GM12878 (cell line): ENCODE measurements around the gene ITGA3. TPM values are rescaled to one million over a fixed set of nuclear protein-coding genes. Genes with fewer than 3 reads are reported as not detected.

Source experiments
- BHLHE40 ChIP-seq, 2 experiments: fragments of 450-650 bp in 1 of 2; IDR thresholded peaks; 2 replicates each; pipeline ENCODE4 v1.6.1; 2011 to 2017; ENCODE audit warnings: low read depth in 2 of 2, borderline replicate concordance in 1 of 2, improper control_type of control experiment in 1 of 2, low read length in 1 of 2, mild to moderate bottlenecking in 1 of 2
- CBX3 ChIP-seq: fragments of 200-600 bp; sonication (generic); IDR thresholded peaks from 2 replicates; pipeline ENCODE4 v1.6.1; 2016; ENCODE audit warnings: low read depth, borderline replicate concordance
- EED ChIP-seq: sonication (generic); IDR thresholded peaks from 2 replicates; pipeline ENCODE4 v1.6.1; 2016; ENCODE audit warnings: antibody characterized with exemption, low read depth
- FOXM1 ChIP-seq: IDR thresholded peaks from 2 replicates; pipeline ENCODE4 v1.6.1; 2012; ENCODE audit warnings: low read depth, mild to moderate bottlenecking, inconsistent platforms, low read length, moderate library complexity
- HDAC2 ChIP-seq: fragments of 200-600 bp; sonication (generic); IDR thresholded peaks from 2 replicates; pipeline ENCODE4 v1.6.1; 2017
- IKZF1 ChIP-seq: fragments of 450-650 bp; conservative IDR thresholded peaks from 2 replicates; pipeline ENCODE4 v1.6.1; 2017; ENCODE audit warnings: antibody characterized with exemption, mild to moderate bottlenecking
- KAT2A ChIP-seq: conservative IDR thresholded peaks from 2 replicates; pipeline ENCODE4 v1.6.1; 2011; ENCODE audit warnings: low read depth, low read length; ENCODE audit not compliant: control insufficient read depth
- POLR2A ChIP-seq: IDR thresholded peaks from 2 replicates; pipeline ENCODE4 v1.6.1; 2011; ENCODE audit warnings: low read depth, mild to moderate bottlenecking, low read length
- POU2F2 ChIP-seq: IDR thresholded peaks from 3 replicates; pipeline ENCODE4 v1.6.1; 2011; ENCODE audit warnings: low read depth, mild to moderate bottlenecking, low read length, borderline replicate concordance
- SMARCA5 ChIP-seq: fragments of 450-650 bp; IDR thresholded peaks from 2 replicates; pipeline ENCODE4 v1.6.1; 2017; ENCODE audit warnings: mild to moderate bottlenecking
- SPI1 ChIP-seq: IDR thresholded peaks from 2 replicates; pipeline ENCODE4 v1.6.1; 2011; ENCODE audit warnings: low read depth, mild to moderate bottlenecking, low read length, moderate library complexity, borderline replicate concordance; ENCODE audit not compliant: insufficient read depth
- SREBF1 ChIP-seq: IDR thresholded peaks from 2 replicates; pipeline ENCODE4 v1.6.1; 2012; ENCODE audit warnings: mild to moderate bottlenecking, low read length
- polyA plus RNA-seq, 11 experiments: library from polyadenylated mRNA; depleted of rRNA in 4 of 11; unstranded in 6 of 11; stranded (reverse) in 5 of 11; fragments of >200 nt; fragmentation: Nextera tagmentation in 4 of 11; fragmentation: Illumina TruSeq in 1 of 11; extraction: Ambion mirVana in 4 of 11; extraction: Trizol in 1 of 11; gene quantifications; 1 replicate in 1 of 11; 2 replicates in 10 of 11; pipeline versions ENCODE4 v1.2.1 to v1.2.3, GENCODE V29; 2011 to 2016; ENCODE audit warnings: inconsistent platforms in 2 of 11, missing spikeins in 2 of 11, low read depth in 1 of 11
- total RNA-seq, 4 experiments: library from RNA; depleted of rRNA in 3 of 4; stranded (reverse); fragments of >200 nt in 3 of 4; fragmentation: Illumina TruSeq in 1 of 4; extraction: Trizol in 1 of 4; gene quantifications; 2 replicates each; pipeline versions ENCODE4 v1.2.1 to v1.2.3, GENCODE V29; 2013 to 2021
- TF ChIP-seq, protein P1 (sequence below): IDR thresholded peaks from 2 replicates; pipeline ENCODE4 v1.6.1; 2012; ENCODE audit warnings: mild to moderate bottlenecking, low read depth, low read length
- TF ChIP-seq, protein P2 (sequence below), 3 experiments: IDR thresholded peaks in 2 of 3; conservative IDR thresholded peaks in 1 of 3; 2 replicates each; pipeline ENCODE4 v1.5.1; 2011; ENCODE audit warnings: low read depth in 3 of 3, low read length in 3 of 3, mild to moderate bottlenecking in 3 of 3, control low read depth in 2 of 3, moderate library complexity in 2 of 3, inconsistent platforms in 1 of 3, mixed read lengths in 1 of 3; ENCODE audit not compliant: control insufficient read depth in 2 of 3, insufficient read depth in 1 of 3; ENCODE audit errors: extremely low read depth in 1 of 3

ITGA3 gene
- total and polyA plus RNA-seq, 10 of the 15 experiments (the other 5 are each of a cell fraction or from before 2014, with no cell fraction given): 0.29 to 13.4 (median 6.6) TPM

DNA sequence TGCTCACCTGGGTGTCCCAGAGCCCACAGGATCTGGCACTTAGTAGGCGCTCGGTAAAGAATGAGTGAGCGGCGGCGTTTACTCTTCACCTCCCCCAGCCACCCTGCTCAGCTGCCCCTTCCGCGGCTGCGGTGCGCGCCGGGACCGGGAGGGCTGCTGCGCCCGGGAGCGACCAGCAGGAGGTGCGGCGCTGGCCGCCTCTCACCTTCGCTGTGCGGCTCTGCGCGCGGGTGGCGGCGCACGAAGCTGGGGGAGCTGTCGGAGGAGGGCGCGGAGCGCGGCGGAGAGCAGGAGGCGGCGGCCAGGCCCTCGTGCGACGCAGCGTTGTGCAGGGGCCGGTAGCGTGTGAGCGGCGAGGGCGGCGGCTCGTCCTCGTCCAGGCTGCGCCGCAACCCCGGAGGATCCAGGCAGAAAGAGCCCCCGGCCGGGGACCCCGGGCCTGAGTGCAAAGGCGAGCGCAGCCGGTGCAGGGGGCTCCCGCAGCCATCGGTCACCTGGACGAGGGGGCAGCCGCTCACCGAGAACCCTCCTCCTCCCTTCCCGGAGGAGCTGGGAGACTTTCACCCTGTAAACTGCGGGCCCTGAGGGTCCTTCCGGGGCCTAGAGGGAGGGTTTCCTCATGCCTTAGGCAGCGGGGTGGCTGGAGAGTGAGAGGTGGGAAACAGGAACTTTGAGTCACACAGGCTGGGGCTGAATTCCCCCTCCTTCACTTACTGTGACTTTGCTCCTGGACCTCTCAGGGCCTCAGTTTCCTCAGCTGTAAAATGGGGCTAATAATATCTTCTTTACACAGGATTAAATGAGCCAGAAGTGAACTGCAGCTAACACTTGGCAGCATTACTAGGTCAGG is 61.5 kb downstream of the ITGA3 start (continued):
- TF ChIP-seq SMARCA5 (0 out of 2 replicates have a peak, but pooled peaks have one; percentile 26), IKZF1 (peak; percentile 63), SREBF1 (no peak), EED (no peak), KAT2A (no peak), FOXM1 (no peak), BHLHE40 (IDR thresholded peaks at IDR 0.05; ENCODE audit: borderline replicate concordance in 1 of 2, low read depth in 2 of 2, low read length in 1 of 2) (peak in 1 of 2 experiments; percentile 46; a peak in 1 of 4 replicates), SPI1 (no peak), POU2F2 (no peak), CBX3 (no peak), POLR2A (no peak), HDAC2 (no peak)
- TF ChIP-seq, protein P1, sequence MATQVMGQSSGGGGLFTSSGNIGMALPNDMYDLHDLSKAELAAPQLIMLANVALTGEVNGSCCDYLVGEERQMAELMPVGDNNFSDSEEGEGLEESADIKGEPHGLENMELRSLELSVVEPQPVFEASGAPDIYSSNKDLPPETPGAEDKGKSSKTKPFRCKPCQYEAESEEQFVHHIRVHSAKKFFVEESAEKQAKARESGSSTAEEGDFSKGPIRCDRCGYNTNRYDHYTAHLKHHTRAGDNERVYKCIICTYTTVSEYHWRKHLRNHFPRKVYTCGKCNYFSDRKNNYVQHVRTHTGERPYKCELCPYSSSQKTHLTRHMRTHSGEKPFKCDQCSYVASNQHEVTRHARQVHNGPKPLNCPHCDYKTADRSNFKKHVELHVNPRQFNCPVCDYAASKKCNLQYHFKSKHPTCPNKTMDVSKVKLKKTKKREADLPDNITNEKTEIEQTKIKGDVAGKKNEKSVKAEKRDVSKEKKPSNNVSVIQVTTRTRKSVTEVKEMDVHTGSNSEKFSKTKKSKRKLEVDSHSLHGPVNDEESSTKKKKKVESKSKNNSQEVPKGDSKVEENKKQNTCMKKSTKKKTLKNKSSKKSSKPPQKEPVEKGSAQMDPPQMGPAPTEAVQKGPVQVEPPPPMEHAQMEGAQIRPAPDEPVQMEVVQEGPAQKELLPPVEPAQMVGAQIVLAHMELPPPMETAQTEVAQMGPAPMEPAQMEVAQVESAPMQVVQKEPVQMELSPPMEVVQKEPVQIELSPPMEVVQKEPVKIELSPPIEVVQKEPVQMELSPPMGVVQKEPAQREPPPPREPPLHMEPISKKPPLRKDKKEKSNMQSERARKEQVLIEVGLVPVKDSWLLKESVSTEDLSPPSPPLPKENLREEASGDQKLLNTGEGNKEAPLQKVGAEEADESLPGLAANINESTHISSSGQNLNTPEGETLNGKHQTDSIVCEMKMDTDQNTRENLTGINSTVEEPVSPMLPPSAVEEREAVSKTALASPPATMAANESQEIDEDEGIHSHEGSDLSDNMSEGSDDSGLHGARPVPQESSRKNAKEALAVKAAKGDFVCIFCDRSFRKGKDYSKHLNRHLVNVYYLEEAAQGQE: no peak
- TF ChIP-seq, protein P2, sequence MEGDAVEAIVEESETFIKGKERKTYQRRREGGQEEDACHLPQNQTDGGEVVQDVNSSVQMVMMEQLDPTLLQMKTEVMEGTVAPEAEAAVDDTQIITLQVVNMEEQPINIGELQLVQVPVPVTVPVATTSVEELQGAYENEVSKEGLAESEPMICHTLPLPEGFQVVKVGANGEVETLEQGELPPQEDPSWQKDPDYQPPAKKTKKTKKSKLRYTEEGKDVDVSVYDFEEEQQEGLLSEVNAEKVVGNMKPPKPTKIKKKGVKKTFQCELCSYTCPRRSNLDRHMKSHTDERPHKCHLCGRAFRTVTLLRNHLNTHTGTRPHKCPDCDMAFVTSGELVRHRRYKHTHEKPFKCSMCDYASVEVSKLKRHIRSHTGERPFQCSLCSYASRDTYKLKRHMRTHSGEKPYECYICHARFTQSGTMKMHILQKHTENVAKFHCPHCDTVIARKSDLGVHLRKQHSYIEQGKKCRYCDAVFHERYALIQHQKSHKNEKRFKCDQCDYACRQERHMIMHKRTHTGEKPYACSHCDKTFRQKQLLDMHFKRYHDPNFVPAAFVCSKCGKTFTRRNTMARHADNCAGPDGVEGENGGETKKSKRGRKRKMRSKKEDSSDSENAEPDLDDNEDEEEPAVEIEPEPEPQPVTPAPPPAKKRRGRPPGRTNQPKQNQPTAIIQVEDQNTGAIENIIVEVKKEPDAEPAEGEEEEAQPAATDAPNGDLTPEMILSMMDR (IDR thresholded peaks at IDR 0.05 in 2 of 3, conservative IDR thresholded peaks at IDR 0.05 in 1 of 3; ENCODE audit: control insufficient read depth in 2 of 3, extremely low read depth in 1 of 3, insufficient read depth in 1 of 3, low read depth in 3 of 3, low read length in 3 of 3): peak; percentile 49 to 56 (median 51); a peak in 5 of 6 replicates
